ENCODE data around the gene CRTC2.
"Not testable (repeated sequence)": the region's sequence is repeated elsewhere in the genome, so short reads cannot be mapped to it uniquely, and the experiment has no call there.

CRTC2 gene

DNA sequence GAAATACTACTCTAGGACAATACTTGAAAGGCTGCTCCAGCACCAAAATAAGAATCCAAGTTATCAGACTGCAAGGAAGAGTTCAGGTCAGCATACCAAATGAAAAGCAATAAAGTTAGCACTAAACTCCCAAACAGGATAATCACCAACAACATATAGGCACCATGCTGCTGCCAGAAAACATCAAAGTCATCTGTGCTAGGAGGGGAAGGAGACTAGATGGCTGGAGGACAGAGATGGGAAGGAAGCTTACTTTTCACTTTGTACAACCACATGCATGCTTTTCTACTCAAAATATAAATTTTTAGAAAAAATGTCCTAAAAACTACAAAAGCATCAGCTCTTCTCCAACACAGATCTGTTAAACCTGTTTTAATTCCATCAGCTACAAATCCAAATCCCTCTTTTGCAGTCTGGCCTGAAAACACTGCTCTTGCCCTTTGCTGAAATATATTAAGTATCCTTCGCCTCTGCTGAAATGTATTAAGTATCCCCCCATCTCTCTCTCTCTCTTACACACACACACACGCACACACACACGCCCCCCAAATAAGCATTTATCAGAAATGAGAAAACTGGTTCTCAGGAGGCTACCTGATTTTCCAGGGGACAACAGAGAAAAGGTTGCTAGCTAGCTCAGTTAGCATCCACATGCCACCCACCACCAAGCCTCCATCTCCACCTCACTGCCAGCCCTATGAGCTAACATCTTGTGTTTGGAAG lies 37.2 kb downstream of the CRTC2 start:
- H3K4me3 ChIP-seq (ENCODE audit: low read length), result peak overlapping the region; percentile 73
- TF ChIP-seq ZNF274 (IDR thresholded peaks at IDR 0.05; ENCODE audit: low read depth, low read length), result no peak

- TF ChIP-seq ZNF274 (IDR thresholded peaks at IDR 0.05; ENCODE audit: low read depth, low read length), result no peak
- peak overlapping the region; percentile 73 for H3K4me3 ChIP-seq (ENCODE audit: low read length)
Measured at GRCh38 chr1:153919876-153920852, 38.2 kb downstream of the CRTC2 start.

DNA sequence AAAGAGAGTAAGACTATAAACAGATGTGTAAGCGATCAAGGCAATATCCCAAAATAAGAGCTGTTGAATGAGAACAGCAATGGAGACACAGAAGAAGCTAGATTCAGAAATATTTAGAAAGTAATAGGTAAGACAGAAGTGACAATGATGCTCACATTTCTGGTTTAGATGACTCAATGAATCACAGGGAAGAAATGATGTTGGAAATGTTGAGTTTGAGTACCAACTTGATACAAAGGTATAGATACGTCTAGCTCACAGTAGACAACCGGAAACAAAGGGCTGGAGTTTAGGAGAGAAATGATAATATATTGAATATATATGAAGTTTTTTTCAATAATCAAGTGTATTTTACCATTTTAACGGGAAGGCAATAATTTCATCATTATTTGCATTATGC lies 42.1 kb downstream of the CRTC2 start:
- H3K4me3 ChIP-seq (ENCODE audit: low read length), result no peak overlapping the region
- no peak for TF ChIP-seq ZNF274 (IDR thresholded peaks at IDR 0.05; ENCODE audit: low read depth, low read length)

- TF ChIP-seq ZNF274 (IDR thresholded peaks at IDR 0.05; ENCODE audit: low read depth, low read length), result no peak
- H3K4me3 ChIP-seq (ENCODE audit: low read length), result no peak overlapping the region
Measured at GRCh38 chr1:153912349-153912748, 46.1 kb downstream of the CRTC2 start.

GRCh38 chr1:153910560-153910959 lies 47.9 kb downstream of the CRTC2 start:
- H3K4me3 ChIP-seq (ENCODE audit: low read length), result not testable (repeated sequence)

GRCh38 chr1:153908071-153908470 lies 50.3 kb downstream of the CRTC2 start:
- no peak overlapping the region for H3K4me3 ChIP-seq (ENCODE audit: low read length)
- TF ChIP-seq ZNF274 (IDR thresholded peaks at IDR 0.05; ENCODE audit: low read depth, low read length), result no peak

GRCh38 chr1:153907134-153907533 lies 51.3 kb downstream of the CRTC2 start:
- H3K4me3 ChIP-seq (ENCODE audit: low read length), result no peak overlapping the region
- TF ChIP-seq ZNF274 (IDR thresholded peaks at IDR 0.05; ENCODE audit: low read depth, low read length), result no peak

DNA sequence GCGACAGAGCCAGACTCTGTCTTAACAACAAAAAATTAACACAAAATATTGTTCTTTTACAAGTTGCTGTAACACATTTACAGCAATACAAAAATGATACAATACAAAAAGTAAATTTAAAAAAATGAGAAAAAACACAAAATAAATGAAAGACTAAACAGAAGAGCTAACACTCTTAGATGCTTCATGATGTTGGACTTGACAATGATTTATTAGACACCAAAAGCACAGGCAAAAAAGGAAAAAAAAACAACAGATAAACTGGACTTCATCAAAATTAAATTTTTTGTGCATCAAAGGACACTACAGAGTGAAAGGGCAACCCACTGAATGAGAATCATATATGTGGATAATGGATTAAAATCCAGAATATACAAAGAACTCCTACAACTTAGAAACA lies 52.0 kb downstream of the CRTC2 start:
- no peak for TF ChIP-seq ZNF274 (IDR thresholded peaks at IDR 0.05; ENCODE audit: low read depth, low read length)
- H3K4me3 ChIP-seq (ENCODE audit: low read length), result no peak overlapping the region

DNA sequence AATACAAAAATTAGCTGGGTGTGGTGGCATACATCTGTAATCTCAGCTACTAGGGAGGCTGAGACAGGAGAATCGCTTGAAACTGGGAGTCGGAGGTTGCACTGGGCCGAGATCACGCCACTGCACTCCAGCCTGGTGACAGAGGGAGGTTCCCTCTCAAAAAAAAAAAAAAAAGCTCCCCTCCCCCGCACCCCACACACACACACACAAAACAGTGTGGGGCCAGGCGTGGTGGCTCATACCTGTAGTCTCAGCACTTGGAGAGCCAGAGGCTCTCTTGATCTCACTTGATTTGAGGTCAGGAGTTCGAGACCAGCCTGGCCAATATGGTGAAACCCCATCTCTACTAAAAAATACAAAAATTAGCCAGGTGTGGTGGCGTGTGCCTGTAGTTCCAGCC lies 52.5 kb downstream of the CRTC2 start:
- not testable (repeated sequence) for H3K4me3 ChIP-seq (ENCODE audit: low read length)

- no peak overlapping the region for H3K4me3 ChIP-seq (ENCODE audit: low read length)
- no peak for TF ChIP-seq ZNF274 (IDR thresholded peaks at IDR 0.05; ENCODE audit: low read depth, low read length)
Measured at GRCh38 chr1:153903841-153904455, 54.5 kb downstream of the CRTC2 start.

DNA sequence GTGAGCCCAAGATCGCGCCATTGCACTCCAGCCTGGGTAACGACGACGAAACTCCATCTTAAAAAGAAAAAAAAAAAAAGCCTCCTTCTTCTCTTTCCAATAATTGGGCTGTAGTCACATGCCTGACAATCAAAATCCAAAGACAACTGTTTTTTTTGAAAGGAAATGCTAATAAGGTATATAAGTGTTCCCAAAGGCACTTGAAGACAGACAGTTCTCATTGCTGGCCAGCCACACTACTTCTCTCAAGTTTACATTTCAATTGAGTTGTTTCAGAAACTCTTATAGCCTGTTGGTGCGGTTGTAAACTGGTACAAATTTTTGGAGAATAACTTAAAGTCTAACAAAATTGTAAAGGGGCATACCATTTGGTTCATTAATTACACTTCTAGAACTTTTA lies 58.9 kb downstream of the CRTC2 start:
- no peak overlapping the region for H3K4me3 ChIP-seq (ENCODE audit: low read length)
- no peak for TF ChIP-seq ZNF274 (IDR thresholded peaks at IDR 0.05; ENCODE audit: low read depth, low read length)
